GM18499 (cell line): Measurements from ENCODE around the gene SEC11A.

Source experiments
- ATAC-seq: cut with Tn5 transposase; IDR thresholded peaks from one replicate; pipeline ENCODE4 v1.9.1; 2021; ENCODE audit warnings: moderate number of reproducible peaks; ENCODE audit not compliant: insufficient read depth, unreplicated experiment

SEC11A gene

DNA sequence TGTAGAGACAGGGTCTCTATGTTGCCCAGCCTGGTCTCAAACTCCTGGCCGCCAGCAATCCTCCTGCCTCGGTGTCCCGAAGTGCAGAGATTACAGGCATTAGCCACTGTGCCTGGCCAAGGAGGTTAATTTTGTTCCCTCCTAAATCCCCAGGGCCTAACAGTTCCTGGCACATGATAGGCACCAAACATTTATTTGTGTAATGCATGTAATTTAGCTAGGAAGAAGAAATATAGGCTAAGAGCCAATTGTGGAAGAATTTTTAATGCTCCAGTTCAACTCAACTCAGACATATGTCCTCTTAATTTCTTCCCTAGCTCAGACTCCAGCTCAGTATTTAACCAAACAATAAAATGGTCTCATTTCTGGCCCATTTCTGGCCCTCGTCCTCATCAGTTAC, 24.8 kb upstream of the SEC11A start:
- ATAC-seq: no peak

DNA sequence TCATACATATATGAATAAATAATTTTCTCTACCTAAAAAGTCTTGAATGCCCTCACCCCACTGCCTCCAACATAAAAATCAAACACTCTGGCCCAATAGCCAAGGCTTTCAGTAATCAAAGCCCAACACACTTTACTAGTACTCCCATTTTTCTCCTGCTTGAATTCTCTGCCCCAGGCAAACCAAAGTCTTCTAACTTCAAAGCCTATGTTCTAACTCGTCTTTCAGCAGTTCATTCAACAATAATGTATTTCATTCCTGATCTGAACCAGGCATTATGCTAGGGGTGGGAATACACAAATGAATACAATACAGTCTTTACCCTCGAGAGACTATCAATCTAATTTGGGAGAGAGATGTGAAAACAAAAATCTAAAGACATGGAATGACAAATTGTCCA, 21.1 kb upstream of the SEC11A start:
- no peak for ATAC-seq

DNA sequence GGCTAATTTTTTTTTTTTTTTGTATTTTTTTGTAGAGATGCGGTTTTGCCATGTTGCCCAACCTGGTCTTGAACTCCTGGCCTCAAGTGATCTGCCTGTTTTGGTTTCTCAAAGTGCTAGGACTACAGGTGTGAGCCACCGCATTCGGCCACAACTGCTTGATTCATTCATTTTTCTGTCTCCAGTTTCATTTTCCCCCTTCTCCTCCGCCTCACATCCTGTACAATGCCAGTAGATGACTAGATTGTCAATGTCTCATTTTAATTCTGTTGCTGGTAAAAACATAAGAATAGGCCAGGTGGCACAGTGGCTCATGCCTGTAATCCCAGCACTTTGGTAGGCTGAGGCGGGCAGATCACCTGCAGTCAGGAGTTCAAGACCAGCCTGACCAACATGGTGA, 20.4 kb upstream of the SEC11A start:
- peak; percentile 47 for ATAC-seq

DNA sequence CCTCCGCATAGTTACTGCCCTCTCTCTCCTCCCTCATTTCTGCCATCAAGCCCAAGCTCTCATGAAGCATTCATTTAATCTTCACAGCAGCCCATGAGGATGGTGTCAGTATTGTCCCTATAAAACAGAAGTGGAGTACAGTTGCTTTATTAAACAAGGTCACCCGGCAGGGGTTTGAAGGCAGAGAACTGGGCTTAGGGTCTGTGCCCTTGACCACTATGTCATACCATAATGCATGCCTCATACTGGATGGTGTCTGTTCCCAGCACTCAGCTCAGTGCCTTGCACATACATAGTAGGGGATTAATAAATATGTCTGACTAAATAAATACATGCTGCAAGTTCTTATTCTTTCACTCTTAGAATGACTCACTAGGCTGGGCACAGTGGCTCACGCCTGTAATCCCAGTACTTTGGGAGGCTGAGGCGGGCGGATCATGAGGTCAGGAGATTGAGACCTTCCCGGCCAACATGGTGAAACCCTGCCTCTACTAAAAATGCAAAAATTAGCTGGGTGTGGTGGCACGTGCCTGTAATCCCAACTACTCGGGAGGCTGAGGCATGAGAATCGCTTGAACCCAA, 19.6 kb upstream of the SEC11A start:
- ATAC-seq: peak; percentile 39

DNA sequence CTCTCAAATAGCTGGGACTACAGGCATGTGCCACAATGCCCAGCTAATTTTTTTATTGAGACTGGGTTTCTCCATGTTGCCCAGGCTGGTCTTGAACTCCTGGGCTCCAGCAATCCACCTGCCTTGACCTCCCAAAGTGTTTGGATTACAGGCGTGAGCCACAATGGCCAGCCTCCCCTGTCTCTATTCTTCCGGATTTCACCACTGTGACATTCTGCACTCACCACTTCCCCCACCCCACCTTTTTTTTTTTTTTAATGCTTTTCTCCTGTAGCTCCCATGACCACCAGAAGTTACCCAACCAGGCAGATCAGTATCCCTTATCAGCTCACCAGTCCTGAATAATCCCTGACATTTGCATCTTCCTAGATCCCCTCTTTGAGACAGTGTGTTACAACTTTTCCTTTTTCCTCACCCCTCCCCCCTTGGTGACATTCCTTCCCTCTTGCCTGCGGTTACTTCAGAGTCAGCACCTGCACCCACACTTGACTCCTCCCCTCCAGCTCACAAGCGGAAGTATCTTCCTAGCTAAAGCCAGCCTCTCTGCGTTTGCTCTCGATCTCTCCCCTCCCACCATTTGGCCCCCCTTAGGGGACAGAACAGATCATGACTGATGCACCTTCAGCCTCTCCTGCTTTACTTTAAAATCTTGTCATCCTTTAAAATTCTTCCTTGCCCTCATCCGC, 19.0 kb upstream of the SEC11A start:
- ATAC-seq: peak; percentile 40

DNA sequence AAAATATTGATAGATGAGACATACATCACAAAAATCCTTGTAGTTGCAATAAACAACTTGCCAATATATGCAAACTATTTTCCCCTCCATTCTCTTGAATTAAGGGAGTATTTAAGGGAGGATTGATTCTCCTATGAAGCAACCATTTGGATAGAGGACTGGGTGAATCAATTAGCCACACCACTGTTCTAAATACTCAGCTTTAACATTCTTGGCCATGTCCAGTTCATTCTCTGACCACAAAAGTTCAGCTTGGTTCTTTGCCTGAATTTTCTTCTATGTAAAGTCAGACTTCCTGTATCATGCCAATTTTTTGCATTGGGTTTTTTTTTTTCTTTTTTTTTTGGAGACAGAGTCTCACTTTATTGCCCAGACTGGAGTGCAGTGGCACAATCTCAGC, 15.8 kb upstream of the SEC11A start:
- no peak for ATAC-seq

DNA sequence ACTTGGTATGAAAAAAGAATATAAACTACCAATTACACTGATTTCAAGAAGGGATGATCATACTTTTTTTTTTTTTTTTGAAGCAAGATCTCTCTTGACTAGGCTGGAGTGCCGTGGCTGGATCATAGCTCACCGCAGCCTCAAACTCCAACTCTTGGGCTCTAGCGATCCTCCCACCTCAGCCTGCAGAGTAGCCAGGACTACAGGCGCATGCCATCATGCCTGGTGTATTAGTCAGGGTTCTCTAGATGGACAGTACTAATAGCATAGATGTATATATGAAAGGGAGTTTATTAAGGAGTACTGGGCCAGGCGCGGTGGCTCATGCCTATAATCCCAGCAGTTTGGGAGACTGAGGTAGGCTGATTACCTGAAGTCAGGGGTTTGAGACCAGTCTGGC, 11.5 kb upstream of the SEC11A start:
- ATAC-seq: no peak

DNA sequence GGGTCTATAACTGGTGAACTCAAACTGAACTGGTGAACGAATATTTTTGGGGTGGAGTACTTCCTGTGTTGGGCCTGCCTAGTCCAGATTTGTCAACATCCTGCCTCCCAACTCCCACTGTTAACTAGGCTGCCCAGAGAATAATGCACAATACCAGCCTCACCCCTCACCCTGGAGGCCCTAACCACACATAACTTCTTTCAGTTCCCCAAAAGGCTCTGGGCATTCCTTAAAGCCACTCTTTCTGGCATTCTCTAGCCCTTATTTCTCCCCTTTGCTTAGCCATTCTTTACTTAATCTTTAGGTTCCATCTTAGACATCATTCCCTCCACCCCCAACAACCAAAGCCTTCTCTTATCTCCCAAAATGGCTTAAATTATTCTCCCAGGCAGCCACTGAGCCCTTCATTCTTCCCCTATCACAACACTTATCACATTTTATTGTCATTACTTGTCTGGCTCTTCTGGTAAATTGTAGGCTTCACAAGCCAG, 9.1 kb upstream of the SEC11A start:
- no peak for ATAC-seq

DNA sequence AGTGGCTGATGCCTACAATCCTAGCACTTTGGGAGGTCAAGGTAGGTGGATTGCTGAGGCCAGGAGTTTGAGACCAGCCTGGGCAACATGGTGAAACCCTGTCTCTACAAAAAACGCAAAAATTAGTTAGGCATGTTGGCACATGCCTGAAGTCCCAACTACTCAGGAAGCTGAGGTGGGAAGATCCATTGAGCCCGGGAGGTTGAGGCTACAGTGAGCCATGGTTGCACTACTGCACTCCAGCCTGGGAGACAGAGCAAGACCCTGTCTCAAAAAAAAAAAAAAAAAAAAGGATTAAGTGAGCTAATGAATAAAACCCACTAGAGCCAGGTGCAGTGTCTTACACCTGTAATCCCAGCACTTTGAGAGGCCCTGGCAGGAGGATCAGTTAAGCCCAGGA, 6.7 kb upstream of the SEC11A start:
- ATAC-seq: no peak

DNA sequence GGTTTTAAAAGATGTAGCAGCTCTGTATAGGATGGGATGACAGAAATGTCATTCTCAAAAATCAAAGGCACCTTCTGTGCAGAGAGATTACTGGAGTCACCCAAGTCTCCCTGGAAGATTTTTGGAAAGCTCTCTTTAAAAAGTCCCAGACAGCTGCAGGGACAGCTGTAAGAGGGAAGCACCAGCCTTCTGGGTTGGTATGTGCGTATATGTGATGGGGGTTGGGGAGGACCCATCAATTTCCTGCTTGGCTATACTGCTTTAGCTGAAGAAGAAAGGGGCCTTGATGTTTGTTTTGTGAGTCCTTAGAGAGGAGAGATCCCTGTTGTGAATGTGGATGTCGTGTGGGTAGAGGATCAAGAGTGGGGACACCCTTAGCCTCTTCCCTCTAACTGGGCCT, 5.4 kb upstream of the SEC11A start:
- ATAC-seq: no peak

DNA sequence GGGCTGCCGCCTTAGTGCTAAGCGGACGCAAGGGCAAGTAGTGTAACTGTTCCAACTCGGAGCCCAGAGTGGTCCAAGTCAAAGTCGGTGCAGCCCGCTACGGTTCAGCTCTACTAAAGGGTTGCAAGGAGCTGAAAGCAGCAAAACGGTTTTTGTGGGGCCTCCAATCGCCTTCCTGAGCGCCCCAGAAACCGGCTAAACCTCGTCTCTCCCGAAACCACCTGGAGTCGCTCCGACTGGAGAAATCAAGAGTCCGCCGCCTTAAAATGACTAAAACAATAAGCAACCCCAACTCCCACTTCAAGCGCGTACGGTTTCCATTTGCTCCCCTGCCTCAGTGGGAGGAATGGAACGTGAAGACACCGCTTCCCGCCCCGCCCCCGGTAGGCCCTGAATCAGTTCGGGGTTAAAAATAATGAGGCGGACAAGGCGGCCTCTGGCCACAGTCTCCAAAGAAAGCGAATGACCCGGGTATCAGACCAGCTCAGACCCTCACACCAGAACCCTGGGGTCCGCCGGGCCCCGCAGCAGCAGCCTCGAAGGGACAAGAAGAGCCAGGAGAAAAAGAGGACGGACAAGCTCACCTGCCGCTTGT, 401 bp downstream of the SEC11A start:
- peak; percentile 3 for ATAC-seq

DNA sequence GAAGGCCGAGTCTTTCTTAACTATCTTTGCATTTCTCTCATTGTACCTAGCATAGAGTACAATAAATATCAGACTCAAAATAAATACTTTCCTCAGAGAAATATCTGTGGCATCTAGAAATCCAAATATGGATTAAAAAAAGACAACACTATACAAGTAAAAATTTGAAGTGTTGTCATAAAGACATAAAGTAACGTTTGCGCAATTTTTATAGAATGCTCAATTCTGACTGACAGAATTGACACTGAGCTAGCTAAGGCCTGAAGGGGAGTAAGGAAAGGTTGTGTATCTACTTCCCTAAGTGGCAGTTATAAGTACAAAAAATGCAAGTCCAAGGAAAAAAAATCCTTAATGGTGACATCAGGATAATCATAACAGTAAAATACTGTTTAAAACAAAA, 1.1 kb downstream of the SEC11A start:
- ATAC-seq: no peak

DNA sequence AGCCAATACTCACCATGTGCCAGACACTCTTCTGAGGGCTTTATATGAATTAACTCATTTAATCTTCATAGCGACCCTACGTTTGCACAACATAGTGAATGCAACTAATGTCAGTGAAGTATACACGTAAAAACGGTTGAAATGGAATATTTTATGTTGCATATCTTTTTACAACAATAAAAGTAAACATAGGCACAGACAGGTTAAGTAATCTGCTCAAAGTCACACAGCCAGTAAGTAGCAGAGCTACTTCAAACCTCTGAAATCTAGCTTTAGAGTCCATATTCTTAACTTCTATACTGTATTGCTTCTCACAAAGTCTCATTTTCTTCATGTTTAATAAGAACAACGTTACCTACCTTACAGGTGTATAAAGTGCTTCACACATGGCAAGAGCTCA, 1.6 kb downstream of the SEC11A start:
- ATAC-seq: no peak

DNA sequence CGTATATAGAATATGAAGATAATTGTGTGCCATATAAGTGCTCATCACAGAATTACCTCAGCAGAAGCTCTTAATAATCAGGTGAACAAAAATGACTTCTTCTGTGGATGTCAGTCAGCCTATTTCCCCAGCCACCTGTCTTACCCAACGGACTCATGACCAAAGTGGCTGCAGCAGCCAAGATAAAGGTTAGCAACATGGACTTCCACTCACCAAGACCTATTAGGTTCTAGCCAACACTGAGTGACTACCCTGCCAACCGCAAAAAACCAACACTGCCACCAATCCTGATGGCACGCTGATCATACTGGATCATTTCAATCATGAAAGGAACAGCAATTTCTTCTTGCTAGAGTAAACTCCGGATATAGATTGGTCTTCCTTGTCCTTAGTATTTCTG, 12.1 kb downstream of the SEC11A start:
- no peak for ATAC-seq

DNA sequence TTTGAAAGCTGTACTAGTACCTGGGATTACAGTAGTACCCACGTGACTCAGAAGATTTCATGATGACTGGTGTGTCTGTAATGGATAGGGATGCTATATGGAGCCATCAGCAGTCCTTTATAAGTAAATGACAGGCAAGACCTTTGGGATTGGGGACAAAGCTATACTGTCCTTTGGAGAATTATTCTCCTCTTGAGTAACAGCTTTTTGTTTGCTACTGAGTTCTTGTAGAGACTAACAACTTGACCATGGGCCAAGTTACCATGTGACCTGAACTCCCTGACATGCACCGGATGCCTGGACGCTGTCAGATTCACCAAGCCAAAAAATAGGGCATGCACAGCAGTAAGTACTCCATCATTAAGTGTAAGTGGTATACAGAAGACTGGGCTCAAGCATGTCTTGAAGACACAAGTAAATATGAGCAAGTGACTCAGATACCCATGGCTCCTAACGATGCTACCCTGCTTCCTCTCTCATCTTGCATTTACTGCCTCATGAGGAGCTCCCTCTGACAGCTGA, 12.9 kb downstream of the SEC11A start:
- no peak for ATAC-seq

DNA sequence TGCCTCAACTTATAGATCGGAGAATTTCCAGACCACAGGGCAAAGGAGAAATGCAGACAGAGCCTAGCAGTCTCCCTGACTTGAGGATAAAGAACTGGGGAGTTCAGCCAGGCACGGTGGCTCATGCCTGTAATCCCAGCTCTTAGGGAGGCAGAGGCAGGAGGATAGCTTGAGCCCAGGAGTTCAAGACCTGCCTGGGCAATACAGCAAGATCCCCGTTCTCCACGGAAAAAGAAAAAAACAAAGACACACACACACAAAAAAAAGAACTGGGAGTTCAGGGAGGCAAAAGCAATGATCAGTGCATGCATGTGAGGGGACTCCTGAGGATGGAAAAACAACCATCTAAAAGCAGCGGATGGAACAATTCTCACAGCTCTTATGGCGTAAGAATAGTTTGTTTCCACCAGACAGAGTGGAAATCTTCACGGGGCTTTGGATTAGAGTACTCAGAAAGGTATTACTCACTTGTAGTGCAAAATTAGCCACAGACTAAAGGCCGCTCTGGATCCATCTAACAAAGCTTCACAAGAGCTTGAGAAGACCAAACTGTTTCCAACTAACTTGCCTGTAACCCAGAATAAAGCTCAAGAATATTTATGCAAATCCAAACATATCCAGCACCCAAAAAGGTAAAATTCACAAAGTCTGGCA, 16.3 kb downstream of the SEC11A start:
- ATAC-seq: no peak

DNA sequence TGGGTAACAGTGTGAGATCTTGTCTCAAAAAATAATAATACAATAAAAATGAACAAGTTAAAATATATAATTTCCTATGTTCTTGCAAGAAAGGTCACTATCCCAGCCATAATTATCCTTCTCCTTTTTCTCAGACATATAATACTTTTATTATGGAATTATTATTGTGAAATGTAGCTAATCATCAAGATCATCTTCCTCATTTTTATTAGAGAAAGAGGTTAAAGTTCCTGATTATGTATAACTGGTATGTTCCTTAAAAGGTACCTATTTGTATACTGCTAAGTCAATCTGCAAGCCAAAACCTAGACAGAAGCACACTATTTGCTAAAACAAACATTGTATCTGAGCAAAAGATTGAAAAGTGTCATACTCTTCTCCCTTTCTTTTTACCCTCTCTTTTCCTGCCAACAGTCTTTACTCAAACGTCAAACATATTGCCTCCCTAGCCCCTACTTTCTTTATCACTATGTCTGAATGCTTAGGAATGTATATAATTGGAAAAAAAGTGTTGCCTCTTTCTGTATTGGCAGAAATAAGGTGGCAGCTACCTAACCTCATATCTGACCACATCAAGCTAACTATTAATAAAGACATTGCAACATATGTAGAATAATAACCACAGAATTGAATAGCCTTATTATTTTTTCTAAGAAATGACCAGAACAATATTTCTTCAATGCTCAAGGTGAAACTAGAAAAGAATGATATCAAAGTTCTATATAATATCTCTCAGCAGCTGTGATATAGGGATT, 18.5 kb downstream of the SEC11A start:
- no peak for ATAC-seq

DNA sequence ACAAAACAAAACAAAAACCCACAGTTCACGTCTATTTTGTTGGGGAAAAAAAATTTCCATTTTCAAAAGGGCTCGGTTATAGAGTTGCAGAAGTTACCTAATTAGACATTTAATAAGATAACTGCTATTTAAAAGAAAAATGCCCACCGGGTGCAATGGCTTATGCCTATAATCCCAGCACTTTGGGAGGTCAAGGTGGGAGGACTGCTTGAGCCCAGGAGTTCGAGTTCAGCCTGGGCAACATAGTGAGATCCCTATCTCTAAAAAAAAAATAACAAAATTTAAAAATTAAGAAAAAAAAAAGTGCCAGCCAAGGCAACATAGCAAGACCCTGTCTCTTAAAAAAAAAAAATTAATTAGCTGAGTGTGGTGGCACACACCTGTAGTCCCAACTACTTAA, 19.2 kb downstream of the SEC11A start:
- ATAC-seq: no peak

DNA sequence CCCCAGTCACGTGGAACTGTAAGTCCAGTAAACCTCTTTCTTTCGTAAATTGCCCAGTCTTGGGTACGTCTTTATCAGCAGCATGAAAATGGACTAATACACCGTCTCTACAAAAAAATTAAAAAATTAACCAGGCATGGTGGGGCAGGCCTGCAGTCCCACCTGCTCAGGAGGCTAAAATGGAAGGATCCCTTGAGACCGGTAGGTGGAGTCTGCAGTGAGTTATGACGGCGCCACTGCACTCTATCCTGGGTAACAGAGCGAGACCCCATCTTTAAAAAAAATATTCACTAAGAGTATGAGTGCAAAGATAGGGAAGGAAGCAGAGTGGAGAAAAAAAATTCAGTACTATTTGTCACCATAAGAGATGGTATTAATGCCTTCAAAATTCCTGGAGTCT, 25.6 kb downstream of the SEC11A start:
- no peak for ATAC-seq

DNA sequence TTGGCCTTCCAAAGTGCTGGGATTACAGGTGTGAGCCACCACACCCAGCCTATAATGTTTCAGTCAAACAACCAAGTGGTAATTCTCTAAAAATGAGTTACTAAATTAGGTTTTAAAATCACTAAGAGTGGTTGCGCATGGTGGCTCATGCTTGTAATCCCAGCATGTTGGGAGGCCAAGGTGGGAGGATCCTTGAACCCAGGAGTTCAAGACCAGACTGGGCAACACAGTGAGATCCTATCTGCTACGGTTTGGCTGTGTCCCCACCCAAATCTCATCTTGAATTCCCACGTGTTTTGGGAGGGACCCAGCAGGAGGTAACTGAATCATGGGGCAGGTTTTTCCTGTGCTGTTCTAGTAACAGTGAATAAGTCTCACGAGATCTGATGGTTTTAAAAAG, 26.1 kb downstream of the SEC11A start:
- ATAC-seq: no peak
